ENCODE data around the gene NCKAP5L. TPM values are rescaled to one million over a fixed set of nuclear protein-coding genes. Genes with fewer than 3 reads are reported as not detected.
"Not testable (repeated sequence)": the region's sequence is repeated elsewhere in the genome, so short reads cannot be mapped to it uniquely, and the experiment has no call there.

Gene NCKAP5L
- total and polyA plus RNA-seq, 2 of the 8 experiments (the other 6 are each of a cell fraction or from before 2014, with no cell fraction given) = 9.4 to 27.9 TPM

GRCh38 chr12:49872381-49872780 lies 44.2 kb upstream of the NCKAP5L start (continued):
- TF ChIP-seq ATF3 (IDR thresholded peaks at IDR 0.05; ENCODE audit: insufficient read depth, low read depth, low read length) (no peak), SIRT6 (IDR thresholded peaks at IDR 0.05; ENCODE audit: low read length) (no peak), SAP30 (IDR thresholded peaks at IDR 0.05; ENCODE audit: insufficient read depth, insufficient replicate concordance, low read length) (no peak), NRF1 (IDR thresholded peaks at IDR 0.05; ENCODE audit: low read depth, low read length) (no peak), USF2 (IDR thresholded peaks at IDR 0.05; ENCODE audit: low read length) (no peak), SP4 (IDR thresholded peaks at IDR 0.05; ENCODE audit: low read length) (no peak), ZNF274 (IDR thresholded peaks at IDR 0.05; ENCODE audit: borderline replicate concordance, extremely low read depth, low read length) (no peak), KDM5A (IDR thresholded peaks at IDR 0.05; ENCODE audit: low read length) (no peak)

- not testable (repeated sequence) for H3K23me2 ChIP-seq (ENCODE audit: low read depth, low read length); H3K79me2 ChIP-seq (ENCODE audit: control insufficient read depth in 1 of 2, insufficient read depth in 2 of 2, low read length in 2 of 2); H4K20me1 ChIP-seq (replicated peaks in 1 of 2; ENCODE audit: control insufficient read depth in 1 of 2, insufficient read depth in 2 of 2, low read length in 2 of 2); H3K36me3 ChIP-seq (ENCODE audit: control insufficient read depth in 2 of 4, insufficient read depth in 4 of 4, low read length in 3 of 4); H3K9me3 ChIP-seq (ENCODE audit: insufficient read depth in 2 of 2, low read depth in 1 of 2, low read length in 1 of 2); H3K79me1 ChIP-seq (ENCODE audit: low read depth, low read length); H3K4me2 ChIP-seq (ENCODE audit: insufficient read depth in 1 of 2, low read depth in 2 of 2, low read length in 2 of 2); H2BK120ac ChIP-seq (replicated peaks; ENCODE audit: low read depth, low read length); H2BK20ac ChIP-seq (ENCODE audit: low read length); H2AK5ac ChIP-seq (ENCODE audit: low read depth, low read length); H2BK15ac ChIP-seq (ENCODE audit: low read length); H4K5ac ChIP-seq (ENCODE audit: insufficient read length, low read depth, low read length); H3K4ac ChIP-seq (replicated peaks; ENCODE audit: insufficient read length, low read depth, low read length); FAIRE-seq; H2BK5ac ChIP-seq (ENCODE audit: low read depth, low read length); H3K14ac ChIP-seq (ENCODE audit: insufficient read length); H3K4me3 ChIP-seq (ENCODE audit: extremely low read depth in 1 of 4, insufficient read depth in 2 of 4, low read depth in 3 of 4, low read length in 4 of 4); H2AFZ ChIP-seq (ENCODE audit: low read length); H4K8ac ChIP-seq (ENCODE audit: extremely low read depth, insufficient read depth, low read length); H3K18ac ChIP-seq (ENCODE audit: extremely low read depth, low read length); H3K4me1 ChIP-seq (replicated peaks in 1 of 4; ENCODE audit: control insufficient read depth in 3 of 4, insufficient read depth in 4 of 4, low read length in 3 of 4); H3K23ac ChIP-seq (ENCODE audit: insufficient read length); H3K56ac ChIP-seq (replicated peaks; ENCODE audit: insufficient read length, low read depth, low read length); H3K27me3 ChIP-seq (replicated peaks in 1 of 4; ENCODE audit: control insufficient read depth in 3 of 4, extremely low read depth in 1 of 4, insufficient read depth in 3 of 4, low read length in 3 of 4); H3K27ac ChIP-seq (ENCODE audit: low read depth, low read length); H3K9ac ChIP-seq (replicated peaks in 1 of 4; ENCODE audit: extremely low read depth in 1 of 4, low read depth in 3 of 4, low read length in 3 of 4); H4K91ac ChIP-seq (replicated peaks; ENCODE audit: insufficient read length, low read length); H2BK12ac ChIP-seq (ENCODE audit: low read depth, low read length)
- ChIA-PET CTCF (ENCODE audit: partially characterized antibody) (interaction anchor here (1.1 to 10.0 kb wide), 9 partner anchors 10 to 167 kb away, joined by 3 to 137 read pairs (median 7); no protein-coding TSS in a partner anchor), POLR2A (ENCODE audit: partially characterized antibody) (interaction anchor here (2.2 kb wide), 1 partner anchor 10 kb away, joined by 8 read pairs; no protein-coding TSS in a partner anchor)
- WGBS, 2 experiments (ENCODE audit: extremely low coverage in 1 of 2, insufficient coverage in 1 of 2, insufficient read length in 1 of 2, insufficient replicate concordance in 2 of 2, low coverage in 1 of 2, low lambda C conversion rate in 2 of 2, missing lambda C conversion rate in 1 of 2) = 85% methylated on average over 8 of the region's 8 CpGs; no CpG with 5 or more reads in 1 of the 2 experiments
- DNase-seq (ENCODE audit: low read depth in 1 of 2, low spot score in 2 of 2) = peak in 1 of 2 experiments; percentile 30
Measured at GRCh38 chr12:49871811-49872251, 43.6 kb upstream of the NCKAP5L start.

Data from H1 (cell line).